HUDEP-2 (cell line): ENCODE measurements around the gene GPR18.

ENCODE experiments used
- DNase-seq, 76 experiments: peaks; one replicate each; lab custom pipeline; 2025; ENCODE audit not compliant: unreplicated experiment in 76 of 76; lab: John Stamatoyannopoulos, UW

The GPR18 gene

GRCh38 chr13:99294198-99294597, 36.0 kb upstream of the GPR18 start:
- DNase-seq = no peak

GRCh38 chr13:99293178-99293577, 35.0 kb upstream of the GPR18 start:
- DNase-seq = no peak

- no peak for DNase-seq
Observed at GRCh38 chr13:99290894-99291293, 32.7 kb upstream of the GPR18 start.

- no peak for DNase-seq
Observed at GRCh38 chr13:99289674-99290337, 31.6 kb upstream of the GPR18 start.

GRCh38 chr13:99289271-99289670, 31.1 kb upstream of the GPR18 start:
- no peak for DNase-seq

- no peak for DNase-seq
Observed at GRCh38 chr13:99288089-99288488, 29.9 kb upstream of the GPR18 start.

GRCh38 chr13:99287551-99287950, 29.4 kb upstream of the GPR18 start:
- no peak for DNase-seq

- no peak for DNase-seq
Observed at GRCh38 chr13:99285432-99286182, 27.4 kb upstream of the GPR18 start.

GRCh38 chr13:99282264-99283231, 24.4 kb upstream of the GPR18 start:
- no peak for DNase-seq

GRCh38 chr13:99281811-99282263, 23.7 kb upstream of the GPR18 start:
- peak in 3 of 76 experiments; percentile 5 to 39 (median 6) for DNase-seq

- DNase-seq = no peak
Observed at GRCh38 chr13:99280166-99280565, 22.0 kb upstream of the GPR18 start.

- DNase-seq = no peak
Observed at GRCh38 chr13:99279637-99280036, 21.5 kb upstream of the GPR18 start.

GRCh38 chr13:99278843-99279242, 20.7 kb upstream of the GPR18 start:
- no peak for DNase-seq

GRCh38 chr13:99278200-99278599, 20.0 kb upstream of the GPR18 start:
- DNase-seq = no peak

- DNase-seq = no peak
Observed at GRCh38 chr13:99277629-99278028, 19.4 kb upstream of the GPR18 start.

- no peak for DNase-seq
Observed at GRCh38 chr13:99276706-99277105, 18.5 kb upstream of the GPR18 start.

GRCh38 chr13:99275093-99275469, 16.9 kb upstream of the GPR18 start:
- no peak for DNase-seq

- DNase-seq = no peak
Observed at GRCh38 chr13:99273128-99273527, 14.9 kb upstream of the GPR18 start.

GRCh38 chr13:99272481-99272880, 14.3 kb upstream of the GPR18 start:
- no peak for DNase-seq

GRCh38 chr13:99271249-99271648, 13.1 kb upstream of the GPR18 start:
- DNase-seq = no peak

GRCh38 chr13:99270518-99270917, 12.3 kb upstream of the GPR18 start:
- DNase-seq = no peak
